Gastrocnemius medialis (tissue), 4 donors: ENCODE measurements around the gene CEP350. TPM values are rescaled to one million over a fixed set of nuclear protein-coding genes. Genes with fewer than 3 reads are reported as not detected.
"Not testable (repeated sequence)": the region's sequence is repeated elsewhere in the genome, so short reads cannot be mapped to it uniquely, and the experiment has no call there.

Experiments used
- ATAC-seq, 2 donors: fragments of 150-250 bp; one replicate each; pipeline ENCODE4 v1.9.1; 2016
- DNase-seq, 2 donors: peaks; one replicate each; pipeline ENCODE4 v3.0.0-alpha.2; 2019
- H3K27ac ChIP-seq, 4 donors: fragments of 200-600 bp; sonication (generic); 1 replicate in 1 of 4; 2 replicates in 3 of 4; pipeline ENCODE4 v1.5.1; 2016 to 2018; ENCODE audit warnings: mild to moderate bottlenecking in 2 of 4, moderate library complexity in 1 of 4
- H3K27me3 ChIP-seq, 3 donors: fragments of 200-600 bp; sonication (generic) in 2 of 3; 1 replicate in 1 of 3; 2 replicates in 2 of 3; pipeline versions ENCODE4 v1.5.1 to v1.6.0; 2016 to 2019; ENCODE audit warnings: mild to moderate bottlenecking in 1 of 3, moderate library complexity in 1 of 3
- H3K36me3 ChIP-seq, 2 donors: fragments of 200-600 bp; sonication (generic) in 1 of 2; one replicate each; pipeline ENCODE4 v1.5.1; 2017 to 2018
- H3K4me1 ChIP-seq, 2 donors: fragments of 200-600 bp; sonication (generic) in 1 of 2; one replicate each; pipeline ENCODE4 v1.5.1; 2016 to 2017; ENCODE audit warnings: mild to moderate bottlenecking in 2 of 2
- H3K4me3 ChIP-seq, 4 donors: fragments of 200-600 bp; sonication (generic) in 3 of 4; 1 replicate in 1 of 4; 2 replicates in 3 of 4; pipeline ENCODE4 v1.5.1; 2016 to 2019; ENCODE audit warnings: mild to moderate bottlenecking in 2 of 4
- H3K9me3 ChIP-seq, 3 donors: fragments of 200-600 bp; sonication (generic) in 2 of 3; 1 replicate in 1 of 3; 2 replicates in 2 of 3; pipeline ENCODE4 v1.5.1; 2016 to 2019
- CTCF ChIP-seq, 5 experiments: fragments of 450-650 bp in 3 of 5; fragments of 200-600 bp in 2 of 5; sonication (generic) in 2 of 5; IDR thresholded peaks in 4 of 5; conservative IDR thresholded peaks in 1 of 5; 1 replicate in 4 of 5; 2 replicates in 1 of 5; pipeline ENCODE4 v1.5.1; 2016 to 2019; ENCODE audit warnings: antibody characterized with exemption in 5 of 5, mild to moderate bottlenecking in 3 of 5, moderate library complexity in 3 of 5
- POLR2A ChIP-seq, 2 donors: fragments of 450-650 bp; IDR thresholded peaks; one replicate each; pipeline ENCODE4 v1.6.1; 2017; ENCODE audit warnings: antibody characterized with exemption in 2 of 2, mild to moderate bottlenecking in 2 of 2, moderate library complexity in 2 of 2
- in situ Hi-C, 4 donors: fragments of 200-750 bp; cut with MboI; loops; one replicate each; pipeline versions ENCODE4 v1.15.0 to v1.8.0; 2017; ENCODE audit warnings: low sequenced_read_pairs in 4 of 4
- intact Hi-C: fragments of 100-400 bp; cut with DNase I; formaldehyde crosslinking; loops from one replicate; pipeline ENCODE4 v1.15.1; 2023; ENCODE audit warnings: low total_unique reads
- total RNA-seq, 4 donors: library from RNA; depleted of rRNA; stranded (reverse); fragments of >200 nt; gene quantifications; one replicate each; pipeline versions ENCODE4 v1.1.0 to v1.2.3, GENCODE V29; 2016

Gene CEP350
- total RNA-seq, 4 donors from 2014 or later = 83.7 to 197 (median 157) TPM

DNA sequence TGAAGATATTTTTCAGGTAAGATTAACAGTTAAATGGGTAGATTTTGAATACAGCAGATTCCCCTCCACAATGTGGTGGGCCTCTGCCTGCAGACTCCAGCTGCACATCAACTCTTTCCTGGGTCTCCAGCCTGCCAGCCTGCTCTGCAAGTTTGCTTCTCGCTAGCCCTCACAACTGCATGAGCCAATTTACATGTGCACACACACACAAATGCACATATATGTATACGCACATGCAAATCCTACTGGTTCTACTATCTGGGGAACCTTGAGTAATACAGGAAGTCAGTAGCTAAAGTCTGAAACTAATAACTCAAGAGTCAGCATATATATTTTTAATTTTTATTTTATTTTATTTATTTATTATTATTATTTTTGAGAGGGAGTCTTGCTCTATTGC, 165.2 kb downstream of the CEP350 start:
- Histone ChIP-seq H3K27ac (no peak overlapping the region), H3K4me1 (no peaks in the 10 kb centered on the region), H3K36me3 (peaks cover 0 to under 1% of the 10 kb centered on the region in 2 donors), H3K27me3 (no peaks in the 10 kb centered on the region), H3K9me3 (no peaks in the 10 kb centered on the region), H3K4me3 (no peak overlapping the region)
- no peak for TF ChIP-seq CTCF (IDR thresholded peaks at IDR 0.05 in 4 of 5, conservative IDR thresholded peaks at IDR 0.05 in 1 of 5)
- no peak for TF ChIP-seq POLR2A (IDR thresholded peaks at IDR 0.05)
- intact Hi-C loops (no loop called here), in situ Hi-C loops (no loop called here)
- DNase-seq (no peak), ATAC-seq (no peak)

DNA sequence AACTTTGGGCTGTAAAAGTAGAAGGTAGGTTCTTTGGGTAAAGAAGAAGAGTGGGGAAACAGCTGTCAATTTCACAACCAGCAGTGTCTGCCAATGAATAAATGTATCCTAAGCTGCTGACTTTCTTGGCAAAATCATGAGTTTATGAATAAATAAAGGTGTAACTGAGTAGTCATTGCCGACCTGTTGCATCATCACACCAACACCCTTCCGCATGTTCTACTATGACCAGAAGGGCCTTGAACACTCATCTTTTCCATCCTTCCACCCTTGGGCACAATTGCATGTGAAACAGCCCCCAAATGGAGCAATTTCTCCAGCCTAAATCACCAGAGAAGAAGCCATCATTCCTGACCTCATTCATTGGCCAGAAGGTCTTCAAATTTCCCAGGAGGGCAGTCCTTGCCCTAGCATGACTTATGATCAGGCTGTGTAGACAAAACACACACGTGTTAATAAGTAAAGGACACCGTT, 168.9 kb downstream of the CEP350 start:
- Histone ChIP-seq H3K36me3 (no peaks in the 10 kb centered on the region), H3K4me1 (no peaks in the 10 kb centered on the region), H3K27ac (no peak overlapping the region), H3K27me3 (no peaks in the 10 kb centered on the region), H3K9me3 (no peaks in the 10 kb centered on the region), H3K4me3 (no peak overlapping the region)
- ATAC-seq = no peak
- DNase-seq = no peak
- in situ Hi-C loops (no loop called here), intact Hi-C loops (no loop called here)
- TF ChIP-seq CTCF (IDR thresholded peaks at IDR 0.05 in 4 of 5, conservative IDR thresholded peaks at IDR 0.05 in 1 of 5) (no peak), POLR2A (IDR thresholded peaks at IDR 0.05) (no peak)

DNA sequence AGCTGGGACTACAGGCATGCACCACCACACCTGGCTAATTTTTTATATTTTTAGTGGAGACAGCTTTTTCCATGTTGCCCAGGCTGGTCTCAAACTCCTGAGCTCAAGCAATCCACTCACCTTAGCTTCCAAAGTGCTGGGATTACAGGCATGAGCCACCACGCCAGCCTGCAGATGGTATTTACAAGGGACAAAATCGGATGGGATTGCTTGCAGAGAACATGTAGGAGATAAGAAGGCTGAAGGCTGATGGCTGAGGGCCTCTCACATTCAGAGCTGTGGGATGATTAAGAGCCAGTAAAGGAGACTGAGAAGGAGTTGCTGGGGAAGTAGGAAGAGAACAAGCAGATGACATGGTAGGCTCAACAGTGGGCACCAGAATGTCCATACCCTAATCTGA, 176.0 kb downstream of the CEP350 start:
- H3K4me1 ChIP-seq = no peaks in the 10 kb centered on the region
- in situ Hi-C loops (no loop called here), intact Hi-C loops (no loop called here)
- no peak overlapping the region for H3K4me3 ChIP-seq
- no peak overlapping the region for H3K27ac ChIP-seq
- TF ChIP-seq CTCF (IDR thresholded peaks at IDR 0.05 in 4 of 5, conservative IDR thresholded peaks at IDR 0.05 in 1 of 5) (no peak), POLR2A (IDR thresholded peaks at IDR 0.05) (no peak)
- no peaks in the 10 kb centered on the region for H3K27me3 ChIP-seq
- H3K9me3 ChIP-seq = no peaks in the 10 kb centered on the region
- no peaks in the 10 kb centered on the region for H3K36me3 ChIP-seq
- no peak for ATAC-seq
- no peak for DNase-seq

DNA sequence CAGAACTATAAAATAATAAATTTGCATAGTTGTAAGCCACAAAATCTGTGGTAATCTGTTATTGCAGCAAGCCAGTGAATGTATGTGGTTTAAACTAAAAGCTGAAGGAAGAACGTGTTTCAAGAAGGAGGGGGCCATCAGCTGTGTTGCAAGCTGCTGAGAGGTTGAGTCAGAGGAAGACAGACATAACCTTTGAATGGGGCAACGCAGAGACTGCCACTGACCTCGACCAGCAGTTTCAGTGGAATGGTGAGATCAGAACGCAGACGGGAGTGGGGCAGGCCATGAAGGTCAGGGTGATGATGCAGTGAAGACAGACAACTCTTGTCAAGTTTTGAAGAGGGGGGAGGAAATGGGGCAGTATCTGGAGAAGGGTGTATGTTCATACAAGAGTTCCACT, 176.9 kb downstream of the CEP350 start:
- Histone ChIP-seq H3K9me3 (no peaks in the 10 kb centered on the region), H3K4me3 (no peak overlapping the region), H3K27ac (no peak overlapping the region), H3K27me3 (no peaks in the 10 kb centered on the region), H3K4me1 (no peaks in the 10 kb centered on the region), H3K36me3 (no peaks in the 10 kb centered on the region)
- TF ChIP-seq CTCF (IDR thresholded peaks at IDR 0.05 in 4 of 5, conservative IDR thresholded peaks at IDR 0.05 in 1 of 5) = no peak
- TF ChIP-seq POLR2A (IDR thresholded peaks at IDR 0.05) = no peak
- no peak for ATAC-seq
- DNase-seq = no peak
- in situ Hi-C loops (no loop called here), intact Hi-C loops (no loop called here)

GRCh38 chr1:180133193-180133592, 178.6 kb downstream of the CEP350 start:
- TF ChIP-seq CTCF (IDR thresholded peaks at IDR 0.05 in 4 of 5, conservative IDR thresholded peaks at IDR 0.05 in 1 of 5) (no peak), POLR2A (IDR thresholded peaks at IDR 0.05) (no peak)
- ATAC-seq (no peak), DNase-seq (no peak)
- no peaks in the 10 kb centered on the region for H3K27me3 ChIP-seq
- H3K4me1 ChIP-seq = no peaks in the 10 kb centered on the region
- H3K27ac ChIP-seq = no peak overlapping the region
- H3K9me3 ChIP-seq = no peaks in the 10 kb centered on the region
- in situ Hi-C loops (no loop called here), intact Hi-C loops (no loop called here)
- H3K36me3 ChIP-seq = no peaks in the 10 kb centered on the region
- no peak overlapping the region for H3K4me3 ChIP-seq

DNA sequence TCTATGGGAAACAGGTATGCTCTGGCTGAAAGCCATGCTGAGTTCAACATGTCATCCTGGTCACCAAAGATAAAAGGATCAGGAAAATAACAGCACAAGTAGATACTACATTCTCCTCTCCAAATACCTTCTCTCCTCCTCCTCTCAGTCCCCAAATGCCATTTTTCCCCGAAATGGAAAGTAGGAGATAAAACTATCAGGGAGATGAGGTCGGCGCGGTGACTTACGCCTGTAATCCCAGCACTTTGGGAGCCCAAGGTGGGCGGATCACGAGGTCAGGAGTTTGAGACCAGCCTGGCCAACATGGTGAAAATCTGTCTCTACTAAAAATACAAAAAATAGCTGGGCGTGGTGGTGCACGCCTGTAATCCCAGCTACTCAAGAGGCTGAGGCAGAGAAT, 179.1 kb downstream of the CEP350 start:
- intact Hi-C loops, in situ Hi-C loops: not testable (repeated sequence)

More for the DNA sequence above, 179.1 kb downstream of the CEP350 start:
- not testable (repeated sequence) for ATAC-seq, DNase-seq, H3K27ac ChIP-seq, H3K27me3 ChIP-seq, H3K9me3 ChIP-seq, H3K4me1 ChIP-seq, H3K36me3 ChIP-seq, H3K4me3 ChIP-seq
